HepG2 (cell line): Measurements from ENCODE around the gene FAM83G. TPM values are rescaled to one million over a fixed set of nuclear protein-coding genes. Genes with fewer than 3 reads are reported as not detected.

Source experiments
- ATAC-seq: fragments of 200-7000 bp; cut with Tn5 transposase; 3 replicates; pipeline ENCODE4 v1.9.1; 2020; ENCODE audit warnings: mild to moderate bottlenecking, moderate library complexity
- BruUV-seq: library from RNA; stranded (reverse); fragments of 400-500 nt; replicated peaks from 2 replicates; lab custom pipeline; 2021; lab: Mats Ljungman, UMichigan
- CTCF ChIA-PET: fragments of 300-600 bp; formaldehyde crosslinking; extraction: SDS; loops from one replicate; lab custom pipeline; 2021; ENCODE audit warnings: low total read pairs, inconsistent platforms, low intra/inter-chr PET ratio; lab: Yijun Ruan, JAX
- POLR2A ChIA-PET: fragments of 350-600 bp; sonication (Branson Sonifier 250); formaldehyde crosslinking; loops from one replicate; lab custom pipeline; 2020; ENCODE audit warnings: antibody characterized with exemption, inconsistent platforms; lab: Yijun Ruan, JAX
- DNase-seq: peaks from one replicate; pipeline ENCODE4 v3.0.0-alpha.2; 2015; ENCODE audit warnings: low spot score
- FAIRE-seq: peaks from 3 replicates; lab custom pipeline; 2011; peaks lifted over from hg19 to GRCh38; lab: Jason Lieb, UNC
- H2AFZ ChIP-seq: one replicate; pipeline ENCODE4 v1.6.1; 2011; ENCODE audit warnings: low read length, inconsistent platforms
- H3K27ac ChIP-seq: fragments of 300-600 bp; 3 replicates; pipeline ENCODE4 v1.8.0; 2011; ENCODE audit warnings: mixed run types, mild to moderate bottlenecking, mixed read lengths, low read length, inconsistent platforms; ENCODE audit not compliant: insufficient read depth; ENCODE audit errors: extremely low read length
- H3K27me3 ChIP-seq, 2 experiments: fragments of 200-600 bp in 1 of 2; 2 replicates in 1 of 2; 3 replicates in 1 of 2; pipeline versions ENCODE4 v1.6.0 to v1.8.0; 2011; ENCODE audit warnings: low read length in 2 of 2, mild to moderate bottlenecking in 2 of 2, moderate library complexity in 2 of 2, inconsistent platforms in 1 of 2; ENCODE audit not compliant: insufficient read depth in 2 of 2, control insufficient read depth in 1 of 2
- H3K36me3 ChIP-seq, 2 experiments: fragments of 200-600 bp in 1 of 2; replicated peaks in 1 of 2; 2 replicates in 1 of 2; 3 replicates in 1 of 2; pipeline versions ENCODE4 v1.5.1 to v1.8.0; 2011; ENCODE audit warnings: low read length in 2 of 2, inconsistent platforms in 1 of 2; ENCODE audit not compliant: insufficient read depth in 2 of 2, control insufficient read depth in 1 of 2
- H3K4me1 ChIP-seq: 2 replicates; pipeline ENCODE4 v1.5.1; 2012; ENCODE audit warnings: low read length, inconsistent platforms; ENCODE audit not compliant: insufficient read depth
- H3K4me2 ChIP-seq: 2 replicates; pipeline ENCODE4 v1.6.0; 2011; ENCODE audit warnings: low read depth, low read length, inconsistent platforms
- H3K4me3 ChIP-seq, 3 experiments: fragments of 200-600 bp in 1 of 3; sonication (generic), shearing (Covaris generic) in 1 of 3; replicated peaks in 1 of 3; 2 replicates each; pipeline ENCODE4 v1.5.1; 2011 to 2016; ENCODE audit warnings: low read length in 3 of 3, inconsistent platforms in 2 of 3, low read depth in 2 of 3, mild to moderate bottlenecking in 2 of 3, control low read depth in 1 of 3, mixed read lengths in 1 of 3; ENCODE audit not compliant: insufficient read depth in 1 of 3
- H3K79me2 ChIP-seq: one replicate; pipeline ENCODE4 v1.6.1; 2011; ENCODE audit warnings: low read length, inconsistent platforms; ENCODE audit not compliant: insufficient read depth
- H3K9ac ChIP-seq: 2 replicates; pipeline ENCODE4 v1.6.0; 2011; ENCODE audit warnings: mild to moderate bottlenecking, low read depth, low read length, inconsistent platforms; ENCODE audit not compliant: insufficient read depth
- H3K9me3 ChIP-seq: 2 replicates; pipeline ENCODE4 v1.5.1; 2012; ENCODE audit warnings: mild to moderate bottlenecking, low read length
- H4K20me1 ChIP-seq: 2 replicates; pipeline ENCODE4 v1.6.0; 2011; ENCODE audit warnings: inconsistent platforms, mild to moderate bottlenecking, low read length, moderate library complexity; ENCODE audit not compliant: insufficient read depth
- ARID5B ChIP-seq: IDR thresholded peaks from 2 replicates; pipeline ENCODE4 v1.4.0; 2020; ENCODE audit warnings: mild to moderate bottlenecking, missing genetic modification reagents
- CENPX ChIP-seq: sonication (generic); formaldehyde crosslinking; IDR thresholded peaks from 2 replicates; pipeline ENCODE4 v1.9.0; 2021; ENCODE audit warnings: mild to moderate bottlenecking, missing genetic modification reagents, moderate library complexity
- ELF3 ChIP-seq: IDR thresholded peaks from 2 replicates; pipeline ENCODE4 v1.6.1; 2016; ENCODE audit warnings: missing genetic modification reagents, missing compliant biosample characterization
- FOXK2 ChIP-seq: fragments of 450-650 bp; IDR thresholded peaks from 2 replicates; pipeline ENCODE4 v1.6.1; 2016
- HNF4G ChIP-seq, 2 experiments: sonication (generic) in 1 of 2; formaldehyde crosslinking in 1 of 2; IDR thresholded peaks; 2 replicates each; pipeline versions ENCODE4 v1.4.0 to v1.6.1; 2011 to 2020; ENCODE audit warnings: borderline replicate concordance in 2 of 2, low read depth in 2 of 2, mild to moderate bottlenecking in 2 of 2, low read length in 1 of 2, missing genetic modification reagents in 1 of 2, moderate library complexity in 1 of 2
- ISL2 ChIP-seq: sonication (generic); formaldehyde crosslinking; IDR thresholded peaks from 2 replicates; pipeline ENCODE4 v1.5.0; 2020; ENCODE audit warnings: missing genetic modification reagents
- MAZ ChIP-seq, 2 experiments: sonication (generic) in 1 of 2; formaldehyde crosslinking in 1 of 2; IDR thresholded peaks; 2 replicates each; pipeline versions ENCODE4 v1.5.0 to v1.6.1; 2012 to 2020; ENCODE audit warnings: low read depth in 2 of 2, mild to moderate bottlenecking in 2 of 2, borderline replicate concordance in 1 of 2, improper control_type of control experiment in 1 of 2, low read length in 1 of 2, missing genetic modification reagents in 1 of 2, moderate library complexity in 1 of 2
- MLXIP ChIP-seq: sonication (generic); formaldehyde crosslinking; IDR thresholded peaks from 2 replicates; pipeline ENCODE4 v1.9.0; 2021; ENCODE audit warnings: missing genetic modification reagents, borderline replicate concordance
- NFKBIZ ChIP-seq: IDR thresholded peaks from 2 replicates; pipeline ENCODE4 v1.6.1; 2018; ENCODE audit warnings: missing genetic modification reagents, missing compliant biosample characterization
- NPAS2 ChIP-seq: sonication (generic); formaldehyde crosslinking; IDR thresholded peaks from 2 replicates; pipeline ENCODE4 v1.8.0; 2022; ENCODE audit warnings: mild to moderate bottlenecking, missing genetic modification reagents, borderline replicate concordance
- PAX8 ChIP-seq: sonication (generic); formaldehyde crosslinking; IDR thresholded peaks from 2 replicates; pipeline ENCODE4 v1.8.0; 2022; ENCODE audit warnings: mild to moderate bottlenecking, missing genetic modification reagents, borderline replicate concordance
- RARG ChIP-seq: sonication (generic); formaldehyde crosslinking; IDR thresholded peaks from 2 replicates; pipeline ENCODE4 v1.4.0; 2020; ENCODE audit warnings: low read depth, mild to moderate bottlenecking, missing genetic modification reagents
- RFX5 ChIP-seq: IDR thresholded peaks from 2 replicates; pipeline ENCODE4 v1.6.1; 2011; ENCODE audit warnings: low read depth, low read length, improper control_type of control experiment
- SMAD3 ChIP-seq: sonication (generic); formaldehyde crosslinking; IDR thresholded peaks from 2 replicates; pipeline ENCODE4 v1.4.0; 2020; ENCODE audit warnings: missing genetic modification reagents
- ZNF10 ChIP-seq: sonication (generic); formaldehyde crosslinking; IDR thresholded peaks from 2 replicates; pipeline ENCODE4 v1.4.0; 2020; ENCODE audit warnings: mild to moderate bottlenecking, low read depth, missing genetic modification reagents, borderline replicate concordance
- ZNF30 ChIP-seq: sonication (generic); formaldehyde crosslinking; IDR thresholded peaks from 2 replicates; pipeline ENCODE4 v1.5.0; 2020; ENCODE audit warnings: mild to moderate bottlenecking, missing genetic modification reagents
- ZSCAN9 ChIP-seq: IDR thresholded peaks from 2 replicates; pipeline ENCODE4 v1.6.1; 2016; ENCODE audit warnings: borderline replicate concordance
- WGBS: methylation state at CpG from one replicate; pipeline ENCODE4 v1.1.6; 2017; ENCODE audit warnings: low lambda C conversion rate; 5-methylcytosine and 5-hydroxymethylcytosine counted together
- in situ Hi-C: cut with HindIII; loops from 2 replicates; pipeline ENCODE4 v1.10.0; 2017; ENCODE audit warnings: low pct_unique_long_range_greater_than_20kb; ENCODE audit not compliant: extremely low pct_ligation_motif_present
- intact Hi-C: fragments of 100-400 bp; cut with micrococcal nuclease; formaldehyde crosslinking; loops from one replicate; pipeline ENCODE4 v1.10.0; 2022; ENCODE audit not compliant: unreplicated experiment
- polyA plus RNA-seq, 8 experiments: library from polyadenylated mRNA; depleted of rRNA in 3 of 8; stranded (reverse) in 7 of 8; unstranded in 1 of 8; fragments of >200 nt; fragmentation: Illumina TruSeq in 4 of 8; extraction: Trizol in 4 of 8; gene quantifications; 2 replicates each; pipeline versions ENCODE4 v1.2.1 to v1.2.3, GENCODE V29; 2011 to 2016; ENCODE audit warnings: low read depth in 4 of 8, missing spikeins in 1 of 8, mixed read lengths in 1 of 8; ENCODE audit not compliant: insufficient read depth in 1 of 8
- total RNA-seq, 5 experiments: library from RNA; depleted of rRNA; stranded (reverse); fragments of >200 nt; fragmentation: Illumina TruSeq; extraction: Trizol; gene quantifications; 2 replicates each; pipeline ENCODE4 v1.2.3, GENCODE V29; 2016; ENCODE audit warnings: low read depth in 1 of 5

The FAM83G gene
- total and polyA plus RNA-seq, 2 of the 13 experiments (the other 11 are each of a cell fraction or from before 2014, with no cell fraction given): 13.7 to 18.6 TPM

GRCh38 chr17:18988546-18989173, 15.9 kb downstream of the FAM83G start:
- Histone ChIP-seq H3K4me2 (peak overlapping the region; percentile 57), H3K9ac (peak overlapping the region; percentile 61), H4K20me1 (no peaks in the 10 kb centered on the region), H3K27me3 (no peaks in the 10 kb centered on the region), H2AFZ (no peak overlapping the region), H3K27ac (peak overlapping the region; percentile 84), H3K4me1 (peaks cover 36% of the 10 kb centered on the region), H3K79me2 (peaks cover 12% of the 10 kb centered on the region), H3K36me3 (peaks cover 16 to 69% of the 10 kb centered on the region in 2 experiments), H3K9me3 (no peaks in the 10 kb centered on the region), H3K4me3 (peak overlapping the region in 1 of 3 experiments; percentile 21; a peak in 1 of 6 replicates)
- FAIRE-seq (peak; percentile 94), ATAC-seq (peak; percentile 91), DNase-seq (peak; percentile 94)
- intact Hi-C loops (loop anchor here (2.0 kb wide), 1 partner anchor 14 kb away; no protein-coding TSS in a partner anchor), in situ Hi-C loops (no loop called here)
- WGBS: 25% methylated on average over 2 of the region's 9 CpGs
- ChIA-PET CTCF (no interaction called here), POLR2A (interaction anchor here (1.1 to 2.4 kb wide), 5 partner anchors 9 to 26 kb away, joined by 5 to 27 read pairs (median 13); partner anchors contain the start of gene FAM83G)
- BruUV-seq: no TSS peak
- TF ChIP-seq NPAS2 (CRISPR knock-in tag): no peak
- peak; percentile 89 for TF ChIP-seq ZSCAN9 (CRISPR knock-in tag)
- TF ChIP-seq RFX5: no peak
- no peak for TF ChIP-seq ZNF30 (CRISPR knock-in tag)
- no peak for TF ChIP-seq MAZ (IDR thresholded peaks at IDR 0.05; ENCODE audit: borderline replicate concordance, low read depth, low read length)
- TF ChIP-seq MAZ (CRISPR knock-in tag; IDR thresholded peaks at IDR 0.05; ENCODE audit: low read depth): peak; percentile 94
- TF ChIP-seq ISL2: peak; percentile 90
- peak; percentile 76; the same call in 1 of the 2 replicates for TF ChIP-seq FOXK2
- no peak for TF ChIP-seq CENPX (CRISPR knock-in tag)
- TF ChIP-seq SMAD3 (CRISPR knock-in tag): peak; percentile 98
- peak; percentile 98 for TF ChIP-seq ARID5B (CRISPR knock-in tag)
- TF ChIP-seq NFKBIZ (CRISPR knock-in tag): peak; percentile 100
- TF ChIP-seq RARG (CRISPR knock-in tag): no peak
- TF ChIP-seq ZNF10 (CRISPR knock-in tag): no peak
- peak; percentile 97 for TF ChIP-seq HNF4G (IDR thresholded peaks at IDR 0.05; ENCODE audit: borderline replicate concordance, low read depth, low read length)
- peak; percentile 100 for TF ChIP-seq HNF4G (CRISPR knock-in tag; IDR thresholded peaks at IDR 0.05; ENCODE audit: borderline replicate concordance, low read depth)
- 0 out of 2 replicates have a peak, but pooled peaks have one; percentile 52 for TF ChIP-seq PAX8
- TF ChIP-seq MLXIP (CRISPR knock-in tag): 0 out of 2 replicates have a peak, but pooled peaks have one; percentile 22
- TF ChIP-seq ELF3 (CRISPR knock-in tag): peak; percentile 95
